Heart left ventricle (tissue), 16 donors: ENCODE measurements around the gene RPL31. TPM values are rescaled to one million over a fixed set of nuclear protein-coding genes. Genes with fewer than 3 reads are reported as not detected.
A peak's percentile ranks its signal among the peaks of the same experiment; 100 is the strongest.

Experiments
- ATAC-seq, 4 donors: fragments of 200-7000 bp; cut with Tn5 transposase; one replicate each; pipeline ENCODE4 v1.9.1; 2020 to 2022; ENCODE audit warnings: moderate library complexity in 4 of 4, mild to moderate bottlenecking in 3 of 4, moderate number of reproducible peaks in 1 of 4
- DNase-seq, 5 donors: peaks; one replicate each; pipeline ENCODE4 v3.0.0-alpha.2; 2020
- H3K27ac ChIP-seq, 12 donors: fragments of 200-600 bp; sonication (generic) in 4 of 12; one replicate each; pipeline versions ENCODE4 v1.5.0 to v1.8.0; 2016 to 2022; ENCODE audit warnings: mild to moderate bottlenecking in 2 of 12
- H3K27me3 ChIP-seq, 9 donors: fragments of 200-600 bp; sonication (generic) in 2 of 9; one replicate each; pipeline versions ENCODE4 v1.5.1 to v1.8.0; 2016 to 2022; ENCODE audit warnings: mild to moderate bottlenecking in 3 of 9
- H3K36me3 ChIP-seq, 9 donors: fragments of 200-600 bp; sonication (generic) in 2 of 9; one replicate each; pipeline versions ENCODE4 v1.5.0 to v1.8.0; 2018 to 2022; ENCODE audit warnings: mild to moderate bottlenecking in 2 of 9
- H3K4me1 ChIP-seq, 12 donors: fragments of 200-600 bp; sonication (generic) in 4 of 12; one replicate each; pipeline versions ENCODE4 v1.5.0 to v1.8.0; 2016 to 2022; ENCODE audit warnings: mild to moderate bottlenecking in 3 of 12
- H3K4me3 ChIP-seq, 12 donors: fragments of 200-600 bp; sonication (generic) in 4 of 12; one replicate each; pipeline versions ENCODE4 v1.5.0 to v1.8.0; 2017 to 2022; ENCODE audit warnings: mild to moderate bottlenecking in 9 of 12, moderate library complexity in 4 of 12
- H3K9me3 ChIP-seq, 12 donors: fragments of 200-600 bp; sonication (generic) in 4 of 12; one replicate each; pipeline versions ENCODE4 v1.5.0 to v1.8.0; 2016 to 2022; ENCODE audit warnings: mild to moderate bottlenecking in 1 of 12
- CTCF ChIP-seq, 12 donors: fragments of 200-600 bp; sonication (generic) in 4 of 12; IDR thresholded peaks; one replicate each; pipeline versions ENCODE4 v1.5.0 to v1.8.0; 2018 to 2022; ENCODE audit warnings: antibody characterized with exemption in 12 of 12, mild to moderate bottlenecking in 5 of 12
- POLR2A ChIP-seq, 2 donors: fragments of 450-650 bp; IDR thresholded peaks; one replicate each; pipeline ENCODE4 v1.6.1; 2017; ENCODE audit warnings: antibody characterized with exemption in 2 of 2, mild to moderate bottlenecking in 2 of 2, moderate library complexity in 2 of 2
- WGBS, 4 donors: extraction: QIAGEN DNeasy Blood & Tissue Kit in 2 of 4; methylation state at CpG; one replicate each; pipeline versions ENCODE4 v1.1.5 to v1.1.7; 2013 to 2018; 5-methylcytosine and 5-hydroxymethylcytosine counted together
- intact Hi-C, 10 donors: fragments of 100-400 bp; cut with DNase I; formaldehyde crosslinking; loops; one replicate each; pipeline versions ENCODE4 v1.11.1 to v1.14.2; 2022
- polyA plus RNA-seq, 2 donors: library from polyadenylated mRNA; stranded (reverse); fragments of 200-250 nt; gene quantifications; one replicate each; pipeline ENCODE4 v1.2.3, GENCODE V29; 2013
- total RNA-seq, 9 donors: library from RNA; depleted of rRNA in 2 of 9; stranded (reverse); fragments of >200 nt in 2 of 9; fragmentation: NEBNext Ultra II Directional in 3 of 9; extraction: Animal tissue kit (Norgen Biotek cat#: 25700) in 3 of 9; gene quantifications; one replicate each; pipeline versions ENCODE4 v1.1.0 to v1.2.4, GENCODE V29; 2016 to 2023
- donor health status: ischemic (EF 13 %, LVEDD 7.1; RV severe dilation, severe dysfunction).
- donor health status: healthy with polysubstance abuse.
- donor health status: DM: no; HTN: yes; CAD: no.
- donor health status: DM: no; HTN: no; CAD: no.
- donor health status: ischemic (EF 25% LVEDD 6.9; RV normal size, moderate dysfunction).
- donor health status: ischemic (EF 25% LVEDD 5.7; RV mildly dilated, moderate dysfunction).
- donor health status: healthy.
- donor health status: DM: yes; HTN: yes; CAD: no.
- donor health status: ischemic (EF 35%, LVEDD 5.7; RV mildly dilated, moderate dysfunction).
- donor health status: nonischemic (EF 11% LVEDD 7.7; RV severe dilation, severe dysfunction).
- donor health status: DM: yes; HTN: yes; CAD: no.
- donor health status: PGD.
- donor health status: ischemic (EF 29% LVEDD 5.4; RV normal size, mild dysfunction).
- donor health status: nonischemic (EF 23%, LVEDD 6.1; RV moderate dilation, normal function).

RPL31 gene
- total and polyA plus RNA-seq, 11 donors = 383 to 3,831 (median 752) TPM

GRCh38 chr2:101026253-101026701, 24.2 kb downstream of the RPL31 start:
- peaks cover 0 to 9% (median 0%) of the 10 kb centered on the region in 12 donors for H3K4me1 ChIP-seq
- H3K9me3 ChIP-seq = no peaks in the 10 kb centered on the region
- H3K4me3 ChIP-seq = no peak overlapping the region
- H3K27ac ChIP-seq = no peak overlapping the region
- intact Hi-C loops = no loop called here
- ATAC-seq (no peak), DNase-seq (no peak)
- 69 to 73% (median 72%) methylated on average over 9 of the region's 9 CpGs for WGBS, 4 donors
- H3K27me3 ChIP-seq = no peaks in the 10 kb centered on the region
- H3K36me3 ChIP-seq = peaks cover 0 to 93% (median 68%) of the 10 kb centered on the region in 9 donors
- TF ChIP-seq CTCF (IDR thresholded peaks at IDR 0.05) (no peak), POLR2A (IDR thresholded peaks at IDR 0.05) (no peak)

GRCh38 chr2:101026923-101027469, 24.9 kb downstream of the RPL31 start:
- WGBS, 4 donors = 85 to 89% (median 88%) methylated on average over 15 of the region's 15 CpGs

GRCh38 chr2:101027852-101028251, 25.8 kb downstream of the RPL31 start:
- Histone ChIP-seq H3K36me3 (peaks cover 0 to 93% (median 69%) of the 10 kb centered on the region in 9 donors), H3K4me1 (peaks cover 0 to 19% (median 0%) of the 10 kb centered on the region in 12 donors), H3K9me3 (no peaks in the 10 kb centered on the region), H3K4me3 (no peak overlapping the region), H3K27ac (no peak overlapping the region), H3K27me3 (no peaks in the 10 kb centered on the region)
- ATAC-seq (no peak), DNase-seq (no peak)
- intact Hi-C loops = no loop called here
- TF ChIP-seq POLR2A (IDR thresholded peaks at IDR 0.05) (no peak), CTCF (IDR thresholded peaks at IDR 0.05) (no peak)
- WGBS, 4 donors = 92 to 98% (median 94%) methylated on average over 8 of the region's 8 CpGs

More at GRCh38 chr2:101026923-101027469, 24.9 kb downstream of the RPL31 start:
- no peak for ATAC-seq
- peaks cover 0 to 17% (median 0%) of the 10 kb centered on the region in 12 donors for H3K4me1 ChIP-seq
- no peaks in the 10 kb centered on the region for H3K27me3 ChIP-seq
- H3K36me3 ChIP-seq = peaks cover 0 to 93% (median 65%) of the 10 kb centered on the region in 9 donors
- H3K9me3 ChIP-seq = no peaks in the 10 kb centered on the region
- intact Hi-C loops = no loop called here
- no peak for TF ChIP-seq CTCF (IDR thresholded peaks at IDR 0.05)
- no peak for TF ChIP-seq POLR2A (IDR thresholded peaks at IDR 0.05)
- H3K27ac ChIP-seq = no peak overlapping the region
- no peak for DNase-seq
- H3K4me3 ChIP-seq = no peak overlapping the region

GRCh38 chr2:101030866-101031554, 28.9 kb downstream of the RPL31 start:
- ATAC-seq (peak; percentile 87 to 95 (median 92)), DNase-seq (peak in 3 of 5 donors; percentile 32 to 71 (median 39))
- H3K9me3 ChIP-seq = no peaks in the 10 kb centered on the region
- H3K4me1 ChIP-seq = peaks cover 0 to 19% (median 0%) of the 10 kb centered on the region in 12 donors
- no peaks in the 10 kb centered on the region for H3K27me3 ChIP-seq
- intact Hi-C loops = loop anchor here in 3 of 10 donors (2.0 to 5.0 kb wide), 2 partner anchors 121 to 122 kb away; partner anchors contain the start of gene TBC1D8 (in 2 of the 3)
- TF ChIP-seq CTCF (IDR thresholded peaks at IDR 0.05) (peak in 8 of 12 donors; percentile 8 to 45 (median 16)), POLR2A (IDR thresholded peaks at IDR 0.05) (no peak)
- peak overlapping the region in 7 of 12 donors; percentile 9 to 73 (median 37) for H3K27ac ChIP-seq
- H3K4me3 ChIP-seq = no peak overlapping the region
- whole genome bisulfite sequencing, 4 donors = 55 to 71% (median 60%) methylated on average over 10 of the region's 10 CpGs
- peaks cover 0 to 99% (median 80%) of the 10 kb centered on the region in 9 donors for H3K36me3 ChIP-seq
